ENCODE data around the gene RAB7A. TPM values are rescaled to one million over a fixed set of nuclear protein-coding genes. Genes with fewer than 3 reads are reported as not detected.
"Not testable (repeated sequence)": the region's sequence is repeated elsewhere in the genome, so short reads cannot be mapped to it uniquely, and the experiment has no call there.

Gene RAB7A
- total RNA-seq, 1 donor from 2014 or later: 319 TPM

DNA sequence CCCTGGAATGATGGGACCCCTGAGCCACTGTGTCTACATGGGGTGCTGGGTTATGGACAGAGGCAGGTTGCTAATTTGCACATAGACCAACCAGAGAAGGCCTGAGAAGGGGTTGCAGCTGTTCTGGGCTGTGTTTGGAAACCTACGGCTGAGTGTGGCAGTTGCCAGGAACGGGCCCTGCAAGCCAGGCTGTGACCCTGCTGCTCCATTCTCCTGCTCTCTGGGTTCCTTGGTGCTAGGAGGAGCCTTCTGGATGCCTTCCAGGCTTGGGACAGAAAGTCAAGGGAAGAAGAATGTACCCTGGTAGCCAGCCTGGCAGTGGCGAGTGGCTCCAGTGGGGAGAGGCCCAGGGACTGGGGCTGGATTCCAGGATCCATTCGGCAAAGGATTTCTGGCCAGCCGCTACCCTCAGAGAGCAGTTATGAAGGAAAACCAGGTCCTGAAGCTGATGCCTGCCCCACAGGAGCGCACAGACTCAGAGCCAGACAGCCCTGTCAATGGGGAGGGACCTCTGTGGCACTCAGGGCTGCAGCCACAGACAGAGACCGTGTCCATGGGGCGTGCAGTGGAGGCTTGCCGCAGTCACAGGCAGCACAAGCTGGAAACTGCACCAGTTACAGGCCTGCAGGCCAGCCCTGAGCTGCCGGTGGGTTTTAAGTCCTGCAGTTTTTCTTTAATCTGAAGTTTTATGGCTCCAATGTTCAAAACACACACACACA is 98.3 kb downstream of the RAB7A start:
- no peak overlapping the region for H3K27ac ChIP-seq (ENCODE audit: low read depth, low read length)
- no peak overlapping the region for H3K4me3 ChIP-seq (ENCODE audit: insufficient read depth, low read depth, low read length)
- Mint-ChIP-seq H3K36me3 (ENCODE audit: low read depth, unreplicated experiment) (peaks cover 13% of the 10 kb centered on the region), H3K27me3 (ENCODE audit: low read depth, unreplicated experiment) (no peaks in the 10 kb centered on the region), H3K4me3 (ENCODE audit: unreplicated experiment) (no peak overlapping the region), H3K4me1 (ENCODE audit: low read depth, unreplicated experiment) (peaks cover 4% of the 10 kb centered on the region), H3K27ac (ENCODE audit: unreplicated experiment) (no peak overlapping the region), H3K9me3 (ENCODE audit: unreplicated experiment) (no peaks in the 10 kb centered on the region)
- H3K4me2 ChIP-seq (ENCODE audit: low read length): no peak overlapping the region
- no peak overlapping the region for H2AFZ ChIP-seq (ENCODE audit: low read depth, low read length)
- no peak for FAIRE-seq
- H3K9me3 ChIP-seq (ENCODE audit: insufficient read depth, low read depth, low read length): no peaks in the 10 kb centered on the region
- TF ChIP-seq, protein P1, sequence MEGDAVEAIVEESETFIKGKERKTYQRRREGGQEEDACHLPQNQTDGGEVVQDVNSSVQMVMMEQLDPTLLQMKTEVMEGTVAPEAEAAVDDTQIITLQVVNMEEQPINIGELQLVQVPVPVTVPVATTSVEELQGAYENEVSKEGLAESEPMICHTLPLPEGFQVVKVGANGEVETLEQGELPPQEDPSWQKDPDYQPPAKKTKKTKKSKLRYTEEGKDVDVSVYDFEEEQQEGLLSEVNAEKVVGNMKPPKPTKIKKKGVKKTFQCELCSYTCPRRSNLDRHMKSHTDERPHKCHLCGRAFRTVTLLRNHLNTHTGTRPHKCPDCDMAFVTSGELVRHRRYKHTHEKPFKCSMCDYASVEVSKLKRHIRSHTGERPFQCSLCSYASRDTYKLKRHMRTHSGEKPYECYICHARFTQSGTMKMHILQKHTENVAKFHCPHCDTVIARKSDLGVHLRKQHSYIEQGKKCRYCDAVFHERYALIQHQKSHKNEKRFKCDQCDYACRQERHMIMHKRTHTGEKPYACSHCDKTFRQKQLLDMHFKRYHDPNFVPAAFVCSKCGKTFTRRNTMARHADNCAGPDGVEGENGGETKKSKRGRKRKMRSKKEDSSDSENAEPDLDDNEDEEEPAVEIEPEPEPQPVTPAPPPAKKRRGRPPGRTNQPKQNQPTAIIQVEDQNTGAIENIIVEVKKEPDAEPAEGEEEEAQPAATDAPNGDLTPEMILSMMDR (IDR thresholded peaks at IDR 0.05; ENCODE audit: insufficient read depth, low read depth, low read length): no peak
- TF ChIP-seq EZH2 (IDR thresholded peaks at IDR 0.05; ENCODE audit: insufficient read depth, low read length): no peak
- no peaks in the 10 kb centered on the region for H3K36me3 ChIP-seq (ENCODE audit: insufficient read depth, low read length)
- H3K9ac ChIP-seq (ENCODE audit: low read length): no peak overlapping the region
- no peak for DNase-seq (ENCODE audit: low read depth)
- peaks cover 8% of the 10 kb centered on the region for H4K20me1 ChIP-seq (ENCODE audit: insufficient read depth, low read length)
- H3K4me1 ChIP-seq (ENCODE audit: insufficient read depth, low read length): no peaks in the 10 kb centered on the region
- no peaks in the 10 kb centered on the region for H3K27me3 ChIP-seq (ENCODE audit: insufficient read depth, low read length)
- no peaks in the 10 kb centered on the region for H3K79me2 ChIP-seq (ENCODE audit: insufficient read depth, low read length)

DNA sequence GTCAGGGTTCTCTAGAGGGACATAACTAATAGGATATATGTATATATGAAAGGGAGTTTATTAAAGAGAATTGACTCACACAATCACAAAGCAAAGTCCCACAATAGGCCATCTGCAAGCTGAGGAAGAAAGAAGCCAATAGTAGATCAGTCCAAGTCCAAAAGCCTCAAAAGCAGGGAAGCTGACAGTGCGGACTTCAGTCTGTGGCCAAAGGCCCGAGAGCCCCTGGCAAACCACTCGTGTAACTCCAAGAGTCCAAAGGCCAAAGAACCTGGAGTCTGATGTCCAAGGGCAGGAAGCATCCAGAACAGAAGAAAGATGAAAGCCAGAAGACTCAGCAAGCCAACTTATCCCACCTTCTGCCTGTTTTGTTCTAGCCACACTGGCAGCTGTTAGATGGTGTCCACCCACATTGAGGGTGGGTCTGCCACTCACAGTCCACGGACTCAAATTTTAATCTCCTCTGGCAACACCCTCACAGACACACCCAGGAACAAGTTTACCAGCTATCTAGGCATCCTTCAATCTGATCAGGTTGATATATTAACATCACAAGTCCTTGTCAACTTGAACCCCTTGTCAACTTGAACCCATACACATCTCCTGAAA is 99.2 kb downstream of the RAB7A start:
- Histone ChIP-seq H3K4me1 (ENCODE audit: insufficient read depth, low read length) (no peaks in the 10 kb centered on the region), H3K36me3 (ENCODE audit: insufficient read depth, low read length) (no peaks in the 10 kb centered on the region), H3K4me3 (ENCODE audit: insufficient read depth, low read depth, low read length) (no peak overlapping the region), H3K9ac (ENCODE audit: low read length) (no peak overlapping the region), H3K79me2 (ENCODE audit: insufficient read depth, low read length) (no peaks in the 10 kb centered on the region), H2AFZ (ENCODE audit: low read depth, low read length) (no peak overlapping the region), H3K9me3 (ENCODE audit: insufficient read depth, low read depth, low read length) (no peaks in the 10 kb centered on the region), H4K20me1 (ENCODE audit: insufficient read depth, low read length) (peaks cover 8% of the 10 kb centered on the region), H3K27ac (ENCODE audit: low read depth, low read length) (no peak overlapping the region), H3K27me3 (ENCODE audit: insufficient read depth, low read length) (no peaks in the 10 kb centered on the region), H3K4me2 (ENCODE audit: low read length) (no peak overlapping the region)
- H3K27me3 Mint-ChIP-seq (ENCODE audit: low read depth, unreplicated experiment): no peaks in the 10 kb centered on the region
- no peak overlapping the region for H3K27ac Mint-ChIP-seq (ENCODE audit: unreplicated experiment)
- H3K36me3 Mint-ChIP-seq (ENCODE audit: low read depth, unreplicated experiment): peaks cover 9% of the 10 kb centered on the region
- no peak overlapping the region for H3K4me3 Mint-ChIP-seq (ENCODE audit: unreplicated experiment)
- no peaks in the 10 kb centered on the region for H3K9me3 Mint-ChIP-seq (ENCODE audit: unreplicated experiment)
- FAIRE-seq: no peak
- no peak for TF ChIP-seq EZH2 (IDR thresholded peaks at IDR 0.05; ENCODE audit: insufficient read depth, low read length)
- TF ChIP-seq, protein P1 (IDR thresholded peaks at IDR 0.05; ENCODE audit: insufficient read depth, low read depth, low read length): no peak
- no peak for DNase-seq (ENCODE audit: low read depth)
- peaks cover 4% of the 10 kb centered on the region for H3K4me1 Mint-ChIP-seq (ENCODE audit: low read depth, unreplicated experiment)

DNA sequence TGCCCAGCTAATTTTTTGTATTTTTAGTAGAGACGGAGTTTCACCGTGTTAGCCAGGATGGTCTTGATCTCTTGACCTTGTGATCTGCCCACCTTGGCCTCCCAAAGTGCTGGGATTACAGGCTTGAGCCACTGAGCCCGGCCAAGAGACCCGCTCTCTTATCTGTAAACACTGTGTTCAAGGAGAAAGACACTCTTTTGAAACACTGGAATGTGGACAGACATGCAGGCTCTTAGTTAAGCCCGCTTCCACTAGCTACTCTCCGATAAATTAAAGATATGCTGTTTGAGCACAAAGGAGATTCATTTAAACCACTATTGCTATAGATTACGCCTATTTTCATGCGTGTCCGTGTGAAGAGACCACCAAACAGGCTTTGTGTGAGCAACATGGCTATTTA is 103.1 kb downstream of the RAB7A start:
- H3K79me2 ChIP-seq (ENCODE audit: insufficient read depth, low read length); H3K9me3 Mint-ChIP-seq (ENCODE audit: unreplicated experiment); H3K4me3 ChIP-seq (ENCODE audit: insufficient read depth, low read depth, low read length); H3K27me3 ChIP-seq (ENCODE audit: insufficient read depth, low read length); H3K36me3 Mint-ChIP-seq (ENCODE audit: low read depth, unreplicated experiment); DNase-seq (ENCODE audit: low read depth); H2AFZ ChIP-seq (ENCODE audit: low read depth, low read length); H3K27ac Mint-ChIP-seq (ENCODE audit: unreplicated experiment); H3K36me3 ChIP-seq (ENCODE audit: insufficient read depth, low read length); H3K27ac ChIP-seq (ENCODE audit: low read depth, low read length); H3K4me1 Mint-ChIP-seq (ENCODE audit: low read depth, unreplicated experiment); H4K20me1 ChIP-seq (ENCODE audit: insufficient read depth, low read length); H3K27me3 Mint-ChIP-seq (ENCODE audit: low read depth, unreplicated experiment); H3K4me1 ChIP-seq (ENCODE audit: insufficient read depth, low read length); H3K4me3 Mint-ChIP-seq (ENCODE audit: unreplicated experiment); H3K9me3 ChIP-seq (ENCODE audit: insufficient read depth, low read depth, low read length); H3K9ac ChIP-seq (ENCODE audit: low read length); H3K4me2 ChIP-seq (ENCODE audit: low read length); FAIRE-seq: not testable (repeated sequence)

DNA sequence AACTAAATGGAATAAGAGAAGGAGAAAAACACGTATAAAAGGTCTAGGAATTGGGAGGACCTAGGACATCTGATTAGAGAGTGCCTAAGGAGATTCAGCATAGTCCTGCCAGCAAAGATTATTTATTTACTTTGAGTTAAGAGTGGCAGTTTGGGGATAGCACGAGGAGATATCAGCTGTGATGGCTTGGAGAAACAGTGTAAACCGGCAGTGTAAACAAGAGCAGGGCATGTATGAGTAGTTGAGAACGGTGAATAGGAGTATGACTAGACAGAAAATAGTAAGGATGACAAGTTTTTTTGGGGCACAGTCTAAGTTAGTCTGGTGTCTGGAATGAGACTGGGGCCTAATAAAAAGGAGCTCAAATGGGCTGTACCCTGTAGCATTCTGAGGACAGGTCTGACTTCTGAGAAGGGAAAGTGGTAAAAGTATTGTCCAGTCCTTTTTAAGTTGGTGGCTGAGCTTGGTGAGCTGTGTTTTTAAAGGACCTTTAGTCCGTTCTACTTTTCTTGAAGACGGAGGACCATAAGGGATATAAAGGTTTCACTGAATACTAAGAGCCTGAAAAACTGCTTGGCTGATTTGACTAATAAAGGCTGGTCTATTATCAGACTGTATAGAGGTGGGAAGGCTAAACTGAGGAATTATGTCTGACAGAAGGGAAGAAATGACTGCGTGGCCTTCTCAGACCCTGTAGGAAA is 104.1 kb downstream of the RAB7A start:
- H3K27ac ChIP-seq (ENCODE audit: low read depth, low read length); H3K4me3 ChIP-seq (ENCODE audit: insufficient read depth, low read depth, low read length); DNase-seq (ENCODE audit: low read depth); H3K9me3 Mint-ChIP-seq (ENCODE audit: unreplicated experiment); H3K9me3 ChIP-seq (ENCODE audit: insufficient read depth, low read depth, low read length); H3K4me1 Mint-ChIP-seq (ENCODE audit: low read depth, unreplicated experiment); H3K27ac Mint-ChIP-seq (ENCODE audit: unreplicated experiment); H3K4me1 ChIP-seq (ENCODE audit: insufficient read depth, low read length); FAIRE-seq; H4K20me1 ChIP-seq (ENCODE audit: insufficient read depth, low read length); H2AFZ ChIP-seq (ENCODE audit: low read depth, low read length); H3K27me3 ChIP-seq (ENCODE audit: insufficient read depth, low read length); H3K79me2 ChIP-seq (ENCODE audit: insufficient read depth, low read length); H3K4me3 Mint-ChIP-seq (ENCODE audit: unreplicated experiment); H3K36me3 Mint-ChIP-seq (ENCODE audit: low read depth, unreplicated experiment); H3K27me3 Mint-ChIP-seq (ENCODE audit: low read depth, unreplicated experiment); H3K36me3 ChIP-seq (ENCODE audit: insufficient read depth, low read length); H3K9ac ChIP-seq (ENCODE audit: low read length); H3K4me2 ChIP-seq (ENCODE audit: low read length): not testable (repeated sequence)

All from astrocyte (in vitro differentiated cells and primary cell).